Transverse colon (tissue), 4 donors: ENCODE data around the gene MND1.

Experiments
- EP300 ChIP-seq: sonication (generic); formaldehyde crosslinking; IDR thresholded peaks from one replicate; pipeline ENCODE4 v1.6.1; 2017; ENCODE audit warnings: antibody characterized with exemption, low read depth
- POLR2A ChIP-seq: fragments of 450-650 bp; IDR thresholded peaks from one replicate; pipeline ENCODE4 v1.6.1; 2016; ENCODE audit warnings: antibody characterized with exemption, mild to moderate bottlenecking, moderate library complexity
- POLR2AphosphoS5 ChIP-seq, 3 donors: sonication (generic); formaldehyde crosslinking; IDR thresholded peaks; one replicate each; pipeline ENCODE4 v1.6.1; 2016; ENCODE audit warnings: antibody characterized with exemption in 3 of 3
- TF ChIP-seq, protein P1 (sequence below), 5 experiments: fragments of 200-600 bp in 3 of 5; fragments of 450-650 bp in 2 of 5; sonication (generic) in 3 of 5; IDR thresholded peaks; 1 replicate in 2 of 5; 2 replicates in 3 of 5; pipeline ENCODE4 v1.5.1; 2016 to 2017; ENCODE audit warnings: antibody characterized with exemption in 5 of 5, inconsistent platforms in 3 of 5, mild to moderate bottlenecking in 2 of 5, moderate library complexity in 1 of 5

DNA sequence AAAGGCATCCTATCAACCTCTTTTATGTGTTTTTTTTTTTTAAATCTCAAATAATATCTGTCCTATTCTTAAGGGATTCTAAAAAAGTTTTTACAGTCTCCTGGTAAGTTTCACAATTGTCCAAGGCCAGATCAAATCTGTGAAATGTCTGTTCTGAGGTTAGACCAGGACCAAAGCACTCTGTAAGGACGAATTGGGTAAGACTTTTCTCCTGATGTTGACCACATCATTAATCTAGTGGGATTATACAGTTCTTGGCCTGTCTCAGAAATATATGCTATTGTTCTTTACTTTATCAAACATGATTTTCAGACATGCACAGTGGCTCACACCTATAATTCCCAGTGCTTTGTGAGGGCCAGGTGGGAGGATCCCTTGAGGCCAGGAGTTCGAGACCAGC lies 75.9 kb downstream of the MND1 start:
- TF ChIP-seq EP300 (no peak), POLR2AphosphoS5 (IDR thresholded peaks at IDR 0.05) (no peak), POLR2A (no peak)
- TF ChIP-seq, protein P1, sequence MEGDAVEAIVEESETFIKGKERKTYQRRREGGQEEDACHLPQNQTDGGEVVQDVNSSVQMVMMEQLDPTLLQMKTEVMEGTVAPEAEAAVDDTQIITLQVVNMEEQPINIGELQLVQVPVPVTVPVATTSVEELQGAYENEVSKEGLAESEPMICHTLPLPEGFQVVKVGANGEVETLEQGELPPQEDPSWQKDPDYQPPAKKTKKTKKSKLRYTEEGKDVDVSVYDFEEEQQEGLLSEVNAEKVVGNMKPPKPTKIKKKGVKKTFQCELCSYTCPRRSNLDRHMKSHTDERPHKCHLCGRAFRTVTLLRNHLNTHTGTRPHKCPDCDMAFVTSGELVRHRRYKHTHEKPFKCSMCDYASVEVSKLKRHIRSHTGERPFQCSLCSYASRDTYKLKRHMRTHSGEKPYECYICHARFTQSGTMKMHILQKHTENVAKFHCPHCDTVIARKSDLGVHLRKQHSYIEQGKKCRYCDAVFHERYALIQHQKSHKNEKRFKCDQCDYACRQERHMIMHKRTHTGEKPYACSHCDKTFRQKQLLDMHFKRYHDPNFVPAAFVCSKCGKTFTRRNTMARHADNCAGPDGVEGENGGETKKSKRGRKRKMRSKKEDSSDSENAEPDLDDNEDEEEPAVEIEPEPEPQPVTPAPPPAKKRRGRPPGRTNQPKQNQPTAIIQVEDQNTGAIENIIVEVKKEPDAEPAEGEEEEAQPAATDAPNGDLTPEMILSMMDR (IDR thresholded peaks at IDR 0.05), result no peak
